MCF 10A (cell line): ENCODE data around the gene COX7A2L. TPM values are rescaled to one million over a fixed set of nuclear protein-coding genes. Genes with fewer than 3 reads are reported as not detected.
"Not testable (repeated sequence)": the region's sequence is repeated elsewhere in the genome, so short reads cannot be mapped to it uniquely, and the experiment has no call there.

Experiments
- BruUV-seq: library from RNA; stranded (reverse); fragments of 400-500 nt; replicated peaks from 2 replicates; lab custom pipeline; 2021; lab: Mats Ljungman, UMichigan
- CTCF ChIA-PET: fragments of 300-600 bp; sonication (Branson Sonifier 250); formaldehyde crosslinking; extraction: SDS; loops from one replicate; lab custom pipeline; 2021; ENCODE audit warnings: antibody characterized with exemption, inconsistent platforms; lab: Yijun Ruan, JAX
- POLR2A ChIA-PET: fragments of 300-600, 350-650 bp; sonication (Branson Sonifier 250); formaldehyde crosslinking; extraction: SDS; loops from one replicate; lab custom pipeline; 2020; ENCODE audit warnings: antibody characterized with exemption, inconsistent platforms; lab: Yijun Ruan, JAX
- DNase-seq: peaks from one replicate; pipeline ENCODE4 v3.0.0-alpha.2; 2018; ENCODE audit not compliant: unreplicated experiment
- H3K27ac Mint-ChIP-seq: one replicate; pipeline ENCODE4 v1.8.0; 2022; ENCODE audit warnings: mild to moderate bottlenecking, low read depth, mixed read lengths; ENCODE audit not compliant: unreplicated experiment
- H3K27me3 Mint-ChIP-seq: one replicate; pipeline ENCODE4 v1.8.0; 2022; ENCODE audit warnings: mixed read lengths; ENCODE audit not compliant: insufficient read depth, unreplicated experiment
- H3K36me3 Mint-ChIP-seq: one replicate; pipeline ENCODE4 v1.8.0; 2022; ENCODE audit warnings: mild to moderate bottlenecking, moderate library complexity, mixed read lengths; ENCODE audit not compliant: insufficient read depth, unreplicated experiment
- H3K4me1 Mint-ChIP-seq: one replicate; pipeline ENCODE4 v1.8.0; 2022; ENCODE audit warnings: mixed read lengths; ENCODE audit not compliant: insufficient read depth, unreplicated experiment
- H3K4me3 Mint-ChIP-seq: one replicate; pipeline ENCODE4 v1.8.0; 2022; ENCODE audit warnings: mild to moderate bottlenecking, moderate library complexity, mixed read lengths; ENCODE audit not compliant: unreplicated experiment
- H3K9me3 Mint-ChIP-seq: one replicate; pipeline ENCODE4 v1.8.0; 2022; ENCODE audit warnings: mixed read lengths; ENCODE audit not compliant: unreplicated experiment
- intact Hi-C: fragments of 100-400 bp; cut with micrococcal nuclease; formaldehyde crosslinking; loops from 2 replicates; pipeline ENCODE4 v1.14.1; 2022
- total RNA-seq: library from RNA; stranded (reverse); gene quantifications from 2 replicates; pipeline ENCODE4 v1.2.3, GENCODE V29; 2022
- TF ChIP-seq, protein P1 (sequence below): fragments of 200-600 bp; IDR thresholded peaks from one replicate; pipeline ENCODE4 v1.8.0; 2022; ENCODE audit warnings: antibody characterized with exemption, mild to moderate bottlenecking; ENCODE audit not compliant: unreplicated experiment

COX7A2L gene
- total RNA-seq, 1 experiment from 2014 or later = 190 TPM

DNA sequence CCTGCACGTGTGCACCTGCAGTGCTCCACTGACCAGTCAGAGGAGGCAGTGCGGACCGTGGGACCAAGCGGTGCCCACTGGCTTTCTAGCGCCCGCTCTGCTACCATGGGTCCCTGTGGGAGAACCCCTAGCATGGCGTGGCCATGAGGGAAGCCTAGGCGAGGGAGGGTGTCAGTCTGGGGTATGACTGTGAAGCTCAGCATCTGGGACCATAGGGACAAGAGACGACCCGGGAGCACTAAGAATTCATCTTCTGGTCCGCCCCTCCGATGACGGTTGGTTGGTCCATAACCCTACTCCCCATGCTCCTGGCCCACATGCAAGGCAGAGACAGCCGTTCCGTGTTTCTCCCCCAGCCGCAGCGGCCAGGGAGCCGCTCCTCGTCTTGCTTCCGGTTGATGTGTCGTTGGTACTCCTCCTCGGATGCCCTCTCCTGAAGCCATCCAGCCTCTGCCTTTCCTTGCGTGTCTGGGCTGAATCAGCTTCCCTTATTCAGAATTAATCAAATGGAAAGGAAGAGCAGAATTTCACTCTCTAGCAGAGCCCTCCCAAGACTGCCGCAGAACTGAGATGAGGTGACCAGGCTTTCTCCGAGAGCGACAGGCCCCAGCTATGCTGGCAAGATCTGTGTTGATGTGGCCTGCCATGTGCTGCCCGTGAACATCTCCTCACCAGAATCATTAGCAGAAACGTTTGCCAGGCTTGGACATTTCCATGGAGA lies 23.0 kb downstream of the COX7A2L start:
- intact Hi-C loops = no loop called here
- peaks cover 65% of the 10 kb centered on the region for H3K36me3 Mint-ChIP-seq
- BruUV-seq = no TSS peak
- CTCF ChIA-PET = interaction anchor here (3.1 kb wide), 1 partner anchor 10 kb away, joined by 17 read pairs; no protein-coding TSS in a partner anchor
- no peaks in the 10 kb centered on the region for H3K9me3 Mint-ChIP-seq
- no peaks in the 10 kb centered on the region for H3K27me3 Mint-ChIP-seq
- POLR2A ChIA-PET = no interaction called here
- H3K4me3 Mint-ChIP-seq = no peak overlapping the region
- no peak overlapping the region for H3K27ac Mint-ChIP-seq
- TF ChIP-seq, protein P1, sequence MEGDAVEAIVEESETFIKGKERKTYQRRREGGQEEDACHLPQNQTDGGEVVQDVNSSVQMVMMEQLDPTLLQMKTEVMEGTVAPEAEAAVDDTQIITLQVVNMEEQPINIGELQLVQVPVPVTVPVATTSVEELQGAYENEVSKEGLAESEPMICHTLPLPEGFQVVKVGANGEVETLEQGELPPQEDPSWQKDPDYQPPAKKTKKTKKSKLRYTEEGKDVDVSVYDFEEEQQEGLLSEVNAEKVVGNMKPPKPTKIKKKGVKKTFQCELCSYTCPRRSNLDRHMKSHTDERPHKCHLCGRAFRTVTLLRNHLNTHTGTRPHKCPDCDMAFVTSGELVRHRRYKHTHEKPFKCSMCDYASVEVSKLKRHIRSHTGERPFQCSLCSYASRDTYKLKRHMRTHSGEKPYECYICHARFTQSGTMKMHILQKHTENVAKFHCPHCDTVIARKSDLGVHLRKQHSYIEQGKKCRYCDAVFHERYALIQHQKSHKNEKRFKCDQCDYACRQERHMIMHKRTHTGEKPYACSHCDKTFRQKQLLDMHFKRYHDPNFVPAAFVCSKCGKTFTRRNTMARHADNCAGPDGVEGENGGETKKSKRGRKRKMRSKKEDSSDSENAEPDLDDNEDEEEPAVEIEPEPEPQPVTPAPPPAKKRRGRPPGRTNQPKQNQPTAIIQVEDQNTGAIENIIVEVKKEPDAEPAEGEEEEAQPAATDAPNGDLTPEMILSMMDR = no peak
- DNase-seq = no peak
- peaks cover 10% of the 10 kb centered on the region for H3K4me1 Mint-ChIP-seq

DNA sequence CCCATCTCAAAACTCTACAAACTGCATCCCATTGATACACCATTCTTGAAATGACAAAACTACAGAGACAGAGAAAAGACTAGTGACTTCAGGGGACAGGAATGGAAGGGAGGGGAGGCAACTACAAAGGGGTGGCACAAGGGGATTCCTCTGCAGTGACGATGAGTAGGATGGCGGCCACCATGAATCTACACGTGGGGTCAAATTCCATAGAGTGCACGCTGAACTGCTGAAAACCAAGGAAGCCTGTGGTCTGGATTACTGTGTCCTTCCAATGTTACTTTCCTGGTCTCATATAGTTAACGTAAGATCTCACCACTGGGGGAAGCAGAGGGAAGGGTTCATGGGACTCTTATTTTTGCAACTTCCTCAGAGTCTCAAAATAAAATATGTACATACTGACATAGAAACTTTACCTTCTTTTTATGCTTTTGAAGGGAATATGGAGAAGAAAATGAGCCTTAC lies 23.6 kb downstream of the COX7A2L start:
- BruUV-seq = no TSS peak
- Mint-ChIP-seq H3K4me3 (no peak overlapping the region), H3K36me3 (peaks cover 66% of the 10 kb centered on the region), H3K9me3 (no peaks in the 10 kb centered on the region), H3K27ac (no peak overlapping the region), H3K4me1 (peaks cover 5% of the 10 kb centered on the region), H3K27me3 (no peaks in the 10 kb centered on the region)
- DNase-seq = no peak
- intact Hi-C loops = no loop called here
- POLR2A ChIA-PET = no interaction called here
- TF ChIP-seq, protein P1 = no peak
- CTCF ChIA-PET = no interaction called here

DNA sequence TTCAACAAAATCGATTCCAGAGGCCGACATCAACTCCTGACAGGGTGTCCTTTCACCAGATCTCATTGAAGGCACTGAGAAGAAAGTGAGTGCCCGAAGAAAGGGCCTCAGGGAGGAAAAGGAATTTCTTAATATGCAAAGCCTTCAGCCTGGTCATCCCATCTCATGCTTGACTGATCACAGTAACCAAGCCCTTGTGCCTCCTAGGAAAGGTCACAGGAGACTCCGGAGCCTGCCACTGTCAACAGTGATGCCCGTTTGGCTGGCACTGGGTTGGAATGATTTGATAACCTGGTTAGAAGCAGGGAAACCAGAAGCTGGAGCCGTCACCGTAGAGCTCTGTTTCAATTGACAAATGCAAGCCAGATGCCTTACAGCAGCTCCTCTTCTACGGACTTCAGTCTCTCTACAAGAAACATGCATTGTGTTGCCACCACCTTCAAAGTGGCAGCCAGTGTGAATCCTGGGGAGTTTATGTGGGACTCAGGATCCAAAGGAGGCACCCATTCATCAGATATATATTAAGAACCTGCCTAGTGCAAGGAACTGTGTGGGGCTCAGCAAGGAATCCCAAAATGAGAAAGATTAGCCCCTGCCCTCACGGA lies 24.6 kb downstream of the COX7A2L start:
- Mint-ChIP-seq H3K4me3 (no peak overlapping the region), H3K36me3 (peaks cover 65% of the 10 kb centered on the region), H3K9me3 (no peaks in the 10 kb centered on the region), H3K27ac (no peak overlapping the region), H3K4me1 (peaks cover 8% of the 10 kb centered on the region), H3K27me3 (no peaks in the 10 kb centered on the region)
- TF ChIP-seq, protein P1 = no peak
- intact Hi-C loops = no loop called here
- no peak for DNase-seq
- ChIA-PET POLR2A (no interaction called here), CTCF (no interaction called here)
- BruUV-seq = no TSS peak

DNA sequence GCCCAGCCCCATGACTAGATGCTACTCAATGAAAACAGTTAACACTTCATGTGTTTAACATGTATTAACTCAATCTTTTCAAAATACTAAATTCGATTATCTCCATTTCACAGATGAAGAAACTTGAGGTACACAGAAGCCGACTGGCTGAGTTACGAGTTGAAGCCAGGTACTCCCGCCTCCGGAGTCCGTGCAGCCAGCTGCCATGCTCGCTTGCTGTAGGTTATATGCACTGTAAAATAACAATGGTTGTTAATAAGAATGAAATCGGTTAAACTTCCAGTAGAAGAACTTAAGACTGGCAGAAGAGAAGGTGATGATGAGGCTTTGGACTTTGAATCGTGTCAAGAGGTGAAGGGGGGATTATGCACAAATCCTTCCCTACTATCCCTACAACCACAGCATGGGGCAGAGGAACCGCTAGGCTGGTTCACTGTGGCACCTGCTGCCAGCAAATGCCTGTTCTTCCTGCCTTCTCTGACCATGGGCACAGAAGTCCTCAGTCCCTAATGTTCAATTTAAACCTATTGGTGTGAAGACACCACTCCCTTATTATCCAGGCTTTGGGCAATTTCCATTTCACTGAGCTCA lies 25.4 kb downstream of the COX7A2L start:
- H3K27ac Mint-ChIP-seq = no peak overlapping the region

DNA sequence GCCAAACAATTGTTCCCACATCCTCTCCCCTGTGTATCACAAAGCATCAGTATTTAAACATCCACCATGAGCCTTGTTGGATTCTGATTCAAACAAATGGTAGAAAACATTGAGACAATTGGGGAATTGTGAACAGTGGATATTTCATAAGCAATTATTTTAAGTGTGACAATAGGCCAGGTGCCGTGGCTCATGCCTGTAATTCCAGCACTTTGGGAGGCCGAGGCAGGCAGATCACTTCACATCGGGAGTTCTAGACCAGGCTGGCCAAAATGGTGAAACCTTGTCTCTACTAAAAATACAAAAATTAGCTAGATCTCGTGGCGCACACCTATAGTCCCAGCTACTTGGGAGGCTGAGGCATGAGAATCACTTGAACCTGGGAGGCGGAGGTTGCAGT lies 26.2 kb downstream of the COX7A2L start:
- H3K9me3 Mint-ChIP-seq, H3K27me3 Mint-ChIP-seq, H3K27ac Mint-ChIP-seq, H3K4me3 Mint-ChIP-seq, BruUV-seq, CTCF ChIA-PET, intact Hi-C loops, H3K4me1 Mint-ChIP-seq, DNase-seq: not testable (repeated sequence)
- POLR2A ChIA-PET = interaction anchor here (0.7 to 1.1 kb wide), 3 partner anchors 9 to 25 kb away, joined by 3 to 4 read pairs (median 3); no protein-coding TSS in a partner anchor
- peaks cover 50% of the 10 kb centered on the region for H3K36me3 Mint-ChIP-seq

More for the DNA sequence above, 25.4 kb downstream of the COX7A2L start:
- Mint-ChIP-seq H3K4me3 (no peak overlapping the region), H3K27me3 (no peaks in the 10 kb centered on the region), H3K4me1 (peaks cover 10% of the 10 kb centered on the region), H3K9me3 (no peaks in the 10 kb centered on the region), H3K36me3 (peaks cover 58% of the 10 kb centered on the region)
- no peak for DNase-seq
- ChIA-PET POLR2A (interaction anchor here (1.1 kb wide), 1 partner anchor 8 kb away, joined by 4 read pairs; no protein-coding TSS in a partner anchor), CTCF (no interaction called here)
- intact Hi-C loops = no loop called here
- no TSS peak for BruUV-seq
- TF ChIP-seq, protein P1 = no peak
